Panc1 (cell line): Measurements from ENCODE around the gene OR1K1. TPM values are rescaled to one million over a fixed set of nuclear protein-coding genes. Genes with fewer than 3 reads are reported as not detected.

Experiments used
- ATAC-seq: fragments of 200-7000 bp; cut with Tn5 transposase; 2 replicates; pipeline ENCODE4 v1.9.1; 2020; ENCODE audit warnings: mild to moderate bottlenecking, moderate library complexity
- BruUV-seq: library from RNA; stranded (reverse); fragments of 400-500 nt; replicated peaks from 2 replicates; lab custom pipeline; 2021; lab: Mats Ljungman, UMichigan
- CTCF ChIA-PET: fragments of 300-600 bp; sonication (Branson Sonifier 250); formaldehyde crosslinking; loops from one replicate; lab custom pipeline; 2022; ENCODE audit warnings: antibody characterized with exemption; lab: Charles Lee
- POLR2A ChIA-PET: fragments of 300-600 bp; sonication (Branson Sonifier 250); formaldehyde crosslinking; loops from one replicate; lab custom pipeline; 2022; ENCODE audit warnings: antibody characterized with exemption; lab: Charles Lee
- DNase-seq: peaks from one replicate; pipeline ENCODE4 v3.0.0-alpha.2; 2010; ENCODE audit warnings: low read depth, low spot score
- H3K27ac ChIP-seq: 2 replicates; pipeline ENCODE4 v1.5.1; 2011; ENCODE audit warnings: mild to moderate bottlenecking, low read length, inconsistent platforms
- H3K27me3 ChIP-seq: fragments of 200-500 bp; sonication (Bioruptor generic); 2 replicates; pipeline ENCODE4 v1.6.0; 2014; ENCODE audit warnings: low read length, inconsistent platforms; ENCODE audit not compliant: control insufficient read depth, insufficient read depth
- H3K36me3 ChIP-seq: fragments of 200-500 bp; sonication (Bioruptor generic); 2 replicates; pipeline ENCODE4 v1.5.1; 2014; ENCODE audit warnings: inconsistent platforms, mild to moderate bottlenecking, low read length, moderate library complexity; ENCODE audit not compliant: control insufficient read depth, insufficient read depth
- H3K4me1 ChIP-seq: 2 replicates; pipeline ENCODE4 v1.5.1; 2011; ENCODE audit warnings: inconsistent platforms, mild to moderate bottlenecking, low read length, moderate library complexity; ENCODE audit not compliant: control insufficient read depth, insufficient read depth
- H3K4me3 ChIP-seq, 2 experiments: 2 replicates each; pipeline ENCODE4 v1.5.1; 2011 to 2012; ENCODE audit warnings: low read depth in 2 of 2, low read length in 2 of 2, mild to moderate bottlenecking in 2 of 2, inconsistent platforms in 1 of 2, moderate library complexity in 1 of 2
- H3K9me3 ChIP-seq: fragments of 200-500 bp; sonication (Bioruptor generic); 2 replicates; pipeline ENCODE4 v1.5.1; 2014; ENCODE audit warnings: low read depth, mild to moderate bottlenecking, inconsistent platforms, low read length, moderate library complexity; ENCODE audit not compliant: control insufficient read depth, insufficient read depth
- CTCF ChIP-seq: fragments of 450-650 bp; IDR thresholded peaks from 2 replicates; pipeline ENCODE4 v1.5.1; 2017; ENCODE audit warnings: mild to moderate bottlenecking
- POLR2AphosphoS5 ChIP-seq: IDR thresholded peaks from 2 replicates; pipeline ENCODE4 v1.6.1; 2012; ENCODE audit warnings: mild to moderate bottlenecking, low read depth, low read length, moderate library complexity
- REST ChIP-seq, 2 experiments: IDR thresholded peaks; 2 replicates each; pipeline ENCODE4 v1.6.1; 2011 to 2012; ENCODE audit warnings: low read depth in 2 of 2, control low read depth in 1 of 2, low read length in 1 of 2, mild to moderate bottlenecking in 1 of 2, moderate library complexity in 1 of 2; ENCODE audit not compliant: insufficient read depth in 1 of 2
- SIN3A ChIP-seq: IDR thresholded peaks from 2 replicates; pipeline ENCODE4 v1.6.1; 2012; ENCODE audit warnings: low read depth, mild to moderate bottlenecking, low read length, moderate library complexity, borderline replicate concordance; ENCODE audit not compliant: insufficient read depth
- TCF7L2 ChIP-seq: IDR thresholded peaks from 2 replicates; pipeline ENCODE4 v1.6.1; 2011; ENCODE audit warnings: mild to moderate bottlenecking, low read depth, low read length, inconsistent platforms
- in situ Hi-C: cut with HindIII; loops from 2 replicates; pipeline ENCODE4 v1.10.0; 2016; ENCODE audit warnings: low sequenced_read_pairs, low pct_unique_long_range_greater_than_20kb
- intact Hi-C: fragments of 100-400 bp; cut with micrococcal nuclease; formaldehyde crosslinking; loops from one replicate; pipeline ENCODE4 v1.10.0; 2022; ENCODE audit not compliant: unreplicated experiment
- total RNA-seq: library from RNA; stranded (reverse); gene quantifications from one replicate; pipeline ENCODE4 v1.2.1, GENCODE V29; 2021; ENCODE audit not compliant: unreplicated experiment

OR1K1 gene
- total RNA-seq, 1 experiment from 2014 or later, result not detected

- ChIA-PET POLR2A (no interaction called here), CTCF (no interaction called here)
- H3K4me1 ChIP-seq, result peaks cover 10% of the 10 kb centered on the region
- DNase-seq (no peak), ATAC-seq (no peak)
- H3K9me3 ChIP-seq, result no peaks in the 10 kb centered on the region
- in situ Hi-C loops, result no loop called here
- no peak overlapping the region for H3K4me3 ChIP-seq
- H3K27me3 ChIP-seq, result no peaks in the 10 kb centered on the region
- H3K27ac ChIP-seq, result no peak overlapping the region
- intact Hi-C loops, result no loop called here
- TF ChIP-seq REST (IDR thresholded peaks at IDR 0.05; ENCODE audit: insufficient read depth in 1 of 2, low read depth in 2 of 2, low read length in 1 of 2) (no peak), TCF7L2 (no peak), CTCF (no peak), SIN3A (no peak), POLR2AphosphoS5 (no peak)
- no TSS peak for BruUV-seq
- H3K36me3 ChIP-seq, result peaks cover 11% of the 10 kb centered on the region
Observed at GRCh38 chr9:122821278-122821943, 21.5 kb downstream of the OR1K1 start.

GRCh38 chr9:122822056-122822455, 22.1 kb downstream of the OR1K1 start:
- no peak for ATAC-seq
- TF ChIP-seq TCF7L2, result no peak
- no peak for TF ChIP-seq REST (IDR thresholded peaks at IDR 0.05; ENCODE audit: insufficient read depth in 1 of 2, low read depth in 2 of 2, low read length in 1 of 2)
- no peak for TF ChIP-seq SIN3A
- no peak for TF ChIP-seq POLR2AphosphoS5
- TF ChIP-seq CTCF, result no peak
- BruUV-seq, result no TSS peak
- Histone ChIP-seq H3K4me1 (peaks cover 15% of the 10 kb centered on the region), H3K9me3 (no peaks in the 10 kb centered on the region), H3K27me3 (no peaks in the 10 kb centered on the region), H3K4me3 (no peak overlapping the region), H3K36me3 (peaks cover 11% of the 10 kb centered on the region), H3K27ac (no peak overlapping the region)
- no peak for DNase-seq
- intact Hi-C loops, result no loop called here
- in situ Hi-C loops, result no loop called here
- POLR2A ChIA-PET, result no interaction called here
- CTCF ChIA-PET, result no interaction called here
